Erythroblast (primary cell): Measurements from ENCODE around the gene DNTTIP2.

Source experiments
- GATA1 ChIP-seq: IDR thresholded peaks from 2 replicates; pipeline ENCODE4 v1.6.1; 2011; ENCODE audit warnings: low read depth, mild to moderate bottlenecking, control low read depth, low read length, moderate library complexity
- POLR2A ChIP-seq: IDR thresholded peaks from 2 replicates; pipeline ENCODE4 v1.6.1; 2011; ENCODE audit warnings: mild to moderate bottlenecking, low read length

DNA sequence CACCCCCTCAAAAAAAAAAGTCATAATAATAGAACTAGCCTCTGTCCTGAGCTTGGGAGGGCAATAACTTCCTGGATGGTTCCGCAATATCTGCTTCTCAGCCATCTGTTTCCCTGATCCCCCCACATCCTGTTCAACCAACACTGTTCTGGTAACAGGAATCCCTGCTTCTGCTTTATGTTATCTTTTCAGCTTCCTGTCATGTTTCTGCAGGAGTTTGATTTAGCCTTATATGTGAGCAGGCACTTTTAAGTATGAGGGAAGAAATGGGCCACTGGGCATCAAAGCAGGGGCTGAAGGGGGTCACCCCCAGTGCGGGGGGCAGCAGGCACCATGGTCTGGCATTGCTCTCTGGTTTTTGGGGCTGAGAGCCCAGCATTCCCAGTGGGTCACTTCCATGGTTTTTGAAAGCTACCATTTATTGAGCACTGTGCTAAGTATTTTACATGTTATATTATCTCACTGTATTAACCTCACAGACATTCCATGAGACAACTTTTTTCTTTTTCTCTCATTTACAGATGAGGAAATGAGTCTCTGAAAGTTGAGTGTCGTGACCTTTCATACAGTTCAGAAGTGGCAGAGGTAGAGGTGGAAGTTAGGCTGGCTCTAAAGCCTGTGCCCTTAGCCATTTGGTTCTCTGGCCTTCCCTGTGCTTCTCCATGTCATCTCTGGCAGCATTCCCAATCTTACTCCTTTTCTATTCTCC, 61.9 kb downstream of the DNTTIP2 start:
- TF ChIP-seq POLR2A, result no peak
- no peak for TF ChIP-seq GATA1
